IMR-90 (cell line): ENCODE results near the gene A3GALT2. TPM values are rescaled to one million over a fixed set of nuclear protein-coding genes. Genes with fewer than 3 reads are reported as not detected.

Source experiments
- ATAC-seq: fragments of 200-7000 bp; cut with Tn5 transposase; 2 replicates; pipeline ENCODE4 v1.9.1; 2020; ENCODE audit warnings: low read depth, mild to moderate bottlenecking, moderate library complexity
- BruUV-seq: library from RNA; stranded (reverse); fragments of 400-500 nt; replicated peaks from 2 replicates; lab custom pipeline; 2021; lab: Mats Ljungman, UMichigan
- CTCF ChIA-PET: fragments of 300-600 bp; formaldehyde crosslinking; extraction: SDS; loops from one replicate; lab custom pipeline; 2021; ENCODE audit warnings: antibody characterized with exemption; lab: Yijun Ruan, JAX
- POLR2A ChIA-PET: fragments of 300-600 bp; sonication (Branson Sonifier 250); formaldehyde crosslinking; loops from one replicate; lab custom pipeline; 2022; ENCODE audit warnings: antibody characterized with exemption; ENCODE audit not compliant: unreplicated experiment; lab: Charles Lee
- DNase-seq: peaks from one replicate; pipeline ENCODE4 v3.0.0; 2013
- H2AFZ ChIP-seq: replicated peaks from 2 replicates; pipeline ENCODE3; 2013; ENCODE audit warnings: low read length, mild to moderate bottlenecking; ENCODE audit not compliant: poor library complexity
- H2AK5ac ChIP-seq: 2 replicates; pipeline ENCODE4 v1.6.1; 2013; ENCODE audit warnings: low read depth, low read length, inconsistent platforms
- H2AK9ac ChIP-seq: replicated peaks from 2 replicates; pipeline ENCODE3; 2013; ENCODE audit warnings: mild to moderate bottlenecking, low read depth, low read length, moderate library complexity; ENCODE audit not compliant: poor library complexity
- H2BK120ac ChIP-seq: 2 replicates; pipeline ENCODE4 v1.6.1; 2013; ENCODE audit warnings: low read depth, low read length, inconsistent platforms
- H2BK15ac ChIP-seq: 3 replicates; pipeline ENCODE4 v1.6.1; 2013; ENCODE audit warnings: low read depth, low read length, inconsistent platforms
- H2BK20ac ChIP-seq: 2 replicates; pipeline ENCODE4 v1.6.1; 2013; ENCODE audit warnings: low read depth, mild to moderate bottlenecking, inconsistent platforms, low read length, moderate library complexity
- H2BK5ac ChIP-seq: 2 replicates; pipeline ENCODE4 v1.6.1; 2013; ENCODE audit warnings: mild to moderate bottlenecking, low read depth, low read length, inconsistent platforms; ENCODE audit not compliant: poor library complexity, severe bottlenecking
- H3K14ac ChIP-seq: replicated peaks from 2 replicates; pipeline ENCODE4 v1.6.1; 2013; ENCODE audit warnings: low read depth, low read length, inconsistent platforms
- H3K18ac ChIP-seq: 2 replicates; pipeline ENCODE4 v1.6.1; 2013; ENCODE audit warnings: low read depth, low read length, control low read depth
- H3K23ac ChIP-seq: 2 replicates; pipeline ENCODE4 v1.6.1; 2013; ENCODE audit warnings: low read depth, low read length, inconsistent platforms
- H3K27ac ChIP-seq: 2 replicates; pipeline ENCODE4 v1.5.1; 2013; ENCODE audit warnings: mild to moderate bottlenecking, control low read depth, low read length; ENCODE audit not compliant: insufficient read depth
- H3K27me3 ChIP-seq: 2 replicates; pipeline ENCODE4 v1.6.1; 2013; ENCODE audit warnings: low read length; ENCODE audit not compliant: control insufficient read depth, insufficient read depth
- H3K36me3 ChIP-seq: 2 replicates; pipeline ENCODE4 v1.6.1; 2013; ENCODE audit warnings: low read length, mixed read lengths; ENCODE audit not compliant: control insufficient read depth, insufficient read depth
- H3K4ac ChIP-seq: 2 replicates; pipeline ENCODE4 v1.6.1; 2013; ENCODE audit warnings: low read depth, low read length, inconsistent platforms
- H3K4me1 ChIP-seq: 2 replicates; pipeline ENCODE4 v1.6.1; 2013; ENCODE audit warnings: low read length, mixed read lengths; ENCODE audit not compliant: control insufficient read depth, insufficient read depth
- H3K4me2 ChIP-seq: 2 replicates; pipeline ENCODE4 v1.6.1; 2013; ENCODE audit warnings: low read depth, mild to moderate bottlenecking, control low read depth, low read length, moderate library complexity
- H3K4me3 ChIP-seq: 2 replicates; pipeline ENCODE4 v1.5.1; 2013; ENCODE audit warnings: low read depth, mild to moderate bottlenecking, control low read depth, low read length, moderate library complexity; ENCODE audit not compliant: insufficient read depth
- H3K56ac ChIP-seq: 2 replicates; pipeline ENCODE4 v1.6.1; 2013; ENCODE audit warnings: low read length, inconsistent platforms; ENCODE audit not compliant: insufficient read depth; ENCODE audit errors: extremely low read depth
- H3K79me1 ChIP-seq, 2 experiments: 2 replicates each; pipeline ENCODE4 v1.6.1; 2013; ENCODE audit warnings: low read length in 2 of 2, inconsistent platforms in 1 of 2, low read depth in 1 of 2
- H3K9ac ChIP-seq: 2 replicates; pipeline ENCODE4 v1.6.1; 2013; ENCODE audit warnings: low read depth, low read length, control low read depth
- H3K9me1 ChIP-seq: 2 replicates; pipeline ENCODE4 v1.6.1; 2013; ENCODE audit warnings: low read length, inconsistent platforms; ENCODE audit not compliant: insufficient read depth
- H3K9me3 ChIP-seq: 2 replicates; pipeline ENCODE4 v1.6.1; 2013; ENCODE audit warnings: low read length; ENCODE audit not compliant: control insufficient read depth, insufficient read depth
- H4K20me1 ChIP-seq: 2 replicates; pipeline ENCODE4 v1.6.1; 2013; ENCODE audit warnings: low read length, inconsistent platforms; ENCODE audit not compliant: insufficient read depth
- H4K5ac ChIP-seq: 2 replicates; pipeline ENCODE4 v1.6.1; 2013; ENCODE audit warnings: mild to moderate bottlenecking, low read depth, low read length, control low read depth
- H4K8ac ChIP-seq, 2 experiments: 2 replicates each; pipeline ENCODE4 v1.6.1; 2013; ENCODE audit warnings: low read depth in 2 of 2, low read length in 2 of 2, control low read depth in 1 of 2, inconsistent platforms in 1 of 2
- H4K91ac ChIP-seq: 2 replicates; pipeline ENCODE4 v1.6.1; 2013; ENCODE audit warnings: low read depth, low read length, inconsistent platforms; ENCODE audit not compliant: insufficient read depth
- BHLHE40 ChIP-seq: fragments of 150-350 bp; IDR thresholded peaks from 2 replicates; pipeline ENCODE4 v1.6.1; 2016; ENCODE audit warnings: mild to moderate bottlenecking, low read depth, low read length
- CHD1 ChIP-seq: IDR thresholded peaks from 2 replicates; pipeline ENCODE4 v1.6.1; 2012; ENCODE audit warnings: low read depth, low read length, improper control_type of control experiment
- FOS ChIP-seq: fragments of 150-350 bp; IDR thresholded peaks from 2 replicates; pipeline ENCODE4 v1.6.1; 2016; ENCODE audit warnings: low read depth, low read length
- MXI1 ChIP-seq: IDR thresholded peaks from 2 replicates; pipeline ENCODE4 v1.6.1; 2012; ENCODE audit warnings: low read depth, mild to moderate bottlenecking, low read length, moderate library complexity, borderline replicate concordance
- RAD21 ChIP-seq: IDR thresholded peaks from 2 replicates; pipeline ENCODE4 v1.6.1; 2012; ENCODE audit warnings: low read length, improper control_type of control experiment
- WGBS, 2 experiments: methylation state at CpG; one replicate each; pipeline versions ENCODE4 v1.1.5 to v1.1.7; 2013; ENCODE audit warnings: missing lambda C conversion rate in 2 of 2; ENCODE audit not compliant: insufficient read length in 1 of 2; ENCODE audit errors: extremely low coverage in 2 of 2; 5-methylcytosine and 5-hydroxymethylcytosine counted together
- dilution Hi-C: fragments of 300-500 bp; cut with HindIII; formaldehyde crosslinking; loops from one replicate; pipeline ENCODE4 v1.14.3; 2018; ENCODE audit warnings: low sequenced_read_pairs; ENCODE audit not compliant: unreplicated experiment
- in situ Hi-C: fragments of 300-500 bp; cut with MboI; formaldehyde crosslinking; loops from 3 replicates; pipeline ENCODE4 v1.14.3; 2019; ENCODE audit warnings: low sequenced_read_pairs, inconsistent platforms, mixed read lengths
- intact Hi-C: fragments of 100-400 bp; cut with micrococcal nuclease; formaldehyde crosslinking; loops from 2 replicates; pipeline ENCODE4 v1.10.0; 2022
- polyA plus RNA-seq, 3 experiments: library from polyadenylated mRNA; depleted of rRNA; stranded (reverse); fragments of >200 nt; gene quantifications; 2 replicates each; pipeline ENCODE4 v1.2.3, GENCODE V29; 2012; ENCODE audit warnings: low replicate concordance in 1 of 3
- total RNA-seq: library from RNA; depleted of rRNA; stranded (reverse); fragments of >200 nt; gene quantifications from 2 replicates; pipeline ENCODE4 v1.2.3, GENCODE V29; 2012

The A3GALT2 gene
- total and polyA plus RNA-seq, 2 of the 4 experiments (the other 2 are of a cell fraction): not detected

- no peak overlapping the region for H3K4me3 ChIP-seq
- H2BK5ac ChIP-seq: peak overlapping the region; percentile 73
- peaks cover 39% of the 10 kb centered on the region for H3K9me1 ChIP-seq
- peak overlapping the region; percentile 27; the same call in 1 of the 2 replicates for H2BK20ac ChIP-seq
- peak overlapping the region; percentile 2 for H3K9ac ChIP-seq
- ChIA-PET POLR2A (interaction anchor here (0.9 kb wide), 1 partner anchor 117 kb away, joined by 3 read pairs; no protein-coding TSS in a partner anchor), CTCF (interaction anchor here (0.6 to 1.4 kb wide), 5 partner anchors 12 to 251 kb away, joined by 3 to 5 read pairs (median 3); partner anchors contain the start of gene A3GALT2)
- H3K18ac ChIP-seq: peak overlapping the region; percentile 40
- H2BK120ac ChIP-seq: no peak overlapping the region
- peaks cover 53% of the 10 kb centered on the region for H3K4me1 ChIP-seq
- dilution Hi-C loops: no loop called here
- peak overlapping the region; percentile 84 for H3K27ac ChIP-seq
- peak overlapping the region; percentile 5 to 45; a peak in 2 of 4 replicates for H4K8ac ChIP-seq
- H3K27me3 ChIP-seq: no peaks in the 10 kb centered on the region
- H2BK15ac ChIP-seq: 0 out of 3 replicates have a peak overlapping the region, but pooled peaks have one; percentile 16
- H3K56ac ChIP-seq: peak overlapping the region; percentile 28; the same call in 1 of the 2 replicates
- peak overlapping the region; percentile 85; the same call in 1 of the 2 replicates for H3K23ac ChIP-seq
- H2AK9ac ChIP-seq: no peak overlapping the region
- H4K5ac ChIP-seq: 0 out of 2 replicates have a peak overlapping the region, but pooled peaks have one; percentile 10
- intact Hi-C loops: no loop called here
- H4K91ac ChIP-seq: no peak overlapping the region; the same call in 1 of the 2 replicates
- ATAC-seq: no peak
- in situ Hi-C loops: no loop called here
- H3K36me3 ChIP-seq: peaks cover 26% of the 10 kb centered on the region
- H3K14ac ChIP-seq: peak overlapping the region; percentile 67
- DNase-seq: no peak
- H4K20me1 ChIP-seq: peaks cover 95% of the 10 kb centered on the region
- TF ChIP-seq FOS (no peak), RAD21 (no peak), MXI1 (no peak), BHLHE40 (no peak), CHD1 (no peak)
- no peaks in the 10 kb centered on the region for H3K9me3 ChIP-seq
- no peak overlapping the region for H2AFZ ChIP-seq
- H2AK5ac ChIP-seq: peak overlapping the region; percentile 59
- peak overlapping the region; percentile 25 for H3K4me2 ChIP-seq
- H3K79me1 ChIP-seq: peaks cover 0 to 57% of the 10 kb centered on the region in 2 experiments; a peak in 2 of 4 replicates
- no TSS peak for BruUV-seq
- 60% methylated on average over 1 of the region's 2 CpGs; no CpG with 5 or more reads in 1 of the 2 experiments for WGBS, 2 experiments
- H3K4ac ChIP-seq: peak overlapping the region; percentile 68
Measured at GRCh38 chr1:33339413-33339812, 18.5 kb upstream of the A3GALT2 start.
